HEK293 (cell line): Measurements from ENCODE around the gene TPST2.

Experiments used
- PRDM10 ChIP-seq: fragments of 450-650 bp; formaldehyde crosslinking; IDR thresholded peaks from 2 replicates; pipeline ENCODE4 v1.5.1; 2016; ENCODE audit warnings: missing biosample characterization, missing genetic modification characterization
- YY1 ChIP-seq: fragments of 450-650 bp; formaldehyde crosslinking; IDR thresholded peaks from 2 replicates; pipeline ENCODE4 v1.5.1; 2018; ENCODE audit warnings: missing biosample characterization, missing genetic modification characterization
- ZBTB1 ChIP-seq: fragments of 450-650 bp; formaldehyde crosslinking; IDR thresholded peaks from 2 replicates; pipeline ENCODE4 v1.5.1; 2016; ENCODE audit warnings: missing biosample characterization, missing genetic modification characterization
- ZFP41 ChIP-seq: fragments of 450-650 bp; formaldehyde crosslinking; IDR thresholded peaks from 2 replicates; pipeline ENCODE4 v1.5.1; 2016; ENCODE audit warnings: missing biosample characterization, missing genetic modification characterization, borderline replicate concordance
- ZNF138 ChIP-seq: fragments of 450-650 bp; formaldehyde crosslinking; IDR thresholded peaks from 2 replicates; pipeline ENCODE4 v1.5.1; 2016; ENCODE audit warnings: missing biosample characterization, missing genetic modification characterization, borderline replicate concordance
- ZNF404 ChIP-seq: fragments of 450-650 bp; formaldehyde crosslinking; IDR thresholded peaks from 2 replicates; pipeline ENCODE4 v1.5.1; 2017; ENCODE audit warnings: missing biosample characterization, missing genetic modification characterization
- ZNF473 ChIP-seq: fragments of 450-650 bp; formaldehyde crosslinking; IDR thresholded peaks from 2 replicates; pipeline ENCODE4 v1.5.1; 2017; ENCODE audit warnings: missing biosample characterization, missing genetic modification characterization
- ZNF529 ChIP-seq: fragments of 450-650 bp; formaldehyde crosslinking; IDR thresholded peaks from 2 replicates; pipeline ENCODE4 v1.5.1; 2017; ENCODE audit warnings: missing genetic modification characterization, missing biosample characterization; ENCODE audit not compliant: insufficient replicate concordance
- ZNF629 ChIP-seq: fragments of 450-650 bp; formaldehyde crosslinking; IDR thresholded peaks from 2 replicates; pipeline ENCODE4 v1.5.1; 2017; ENCODE audit warnings: missing biosample characterization, missing genetic modification characterization
- TF ChIP-seq, protein P1 (sequence below): fragments of 450-650 bp; formaldehyde crosslinking; IDR thresholded peaks from 2 replicates; pipeline ENCODE4 v1.5.1; 2016; ENCODE audit warnings: missing biosample characterization, missing genetic modification characterization
- TF ChIP-seq, protein P2 (sequence below): fragments of 450-650 bp; formaldehyde crosslinking; IDR thresholded peaks from 2 replicates; pipeline ENCODE4 v1.5.1; 2016; ENCODE audit warnings: missing biosample characterization, missing genetic modification characterization

- TF ChIP-seq, protein P1, sequence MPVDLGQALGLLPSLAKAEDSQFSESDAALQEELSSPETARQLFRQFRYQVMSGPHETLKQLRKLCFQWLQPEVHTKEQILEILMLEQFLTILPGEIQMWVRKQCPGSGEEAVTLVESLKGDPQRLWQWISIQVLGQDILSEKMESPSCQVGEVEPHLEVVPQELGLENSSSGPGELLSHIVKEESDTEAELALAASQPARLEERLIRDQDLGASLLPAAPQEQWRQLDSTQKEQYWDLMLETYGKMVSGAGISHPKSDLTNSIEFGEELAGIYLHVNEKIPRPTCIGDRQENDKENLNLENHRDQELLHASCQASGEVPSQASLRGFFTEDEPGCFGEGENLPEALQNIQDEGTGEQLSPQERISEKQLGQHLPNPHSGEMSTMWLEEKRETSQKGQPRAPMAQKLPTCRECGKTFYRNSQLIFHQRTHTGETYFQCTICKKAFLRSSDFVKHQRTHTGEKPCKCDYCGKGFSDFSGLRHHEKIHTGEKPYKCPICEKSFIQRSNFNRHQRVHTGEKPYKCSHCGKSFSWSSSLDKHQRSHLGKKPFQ (tag by site-specific recombination) = no peak
- TF ChIP-seq ZNF629 (no peak), ZBTB1 (tag by site-specific recombination) (no peak), YY1 (tag by site-specific recombination) (no peak), ZNF473 (tag by site-specific recombination) (no peak), ZNF138 (tag by site-specific recombination) (no peak), ZFP41 (tag by site-specific recombination) (no peak), ZNF529 (tag by site-specific recombination) (no peak), PRDM10 (tag by site-specific recombination) (no peak), ZNF404 (tag by site-specific recombination) (no peak)
- TF ChIP-seq, protein P2, sequence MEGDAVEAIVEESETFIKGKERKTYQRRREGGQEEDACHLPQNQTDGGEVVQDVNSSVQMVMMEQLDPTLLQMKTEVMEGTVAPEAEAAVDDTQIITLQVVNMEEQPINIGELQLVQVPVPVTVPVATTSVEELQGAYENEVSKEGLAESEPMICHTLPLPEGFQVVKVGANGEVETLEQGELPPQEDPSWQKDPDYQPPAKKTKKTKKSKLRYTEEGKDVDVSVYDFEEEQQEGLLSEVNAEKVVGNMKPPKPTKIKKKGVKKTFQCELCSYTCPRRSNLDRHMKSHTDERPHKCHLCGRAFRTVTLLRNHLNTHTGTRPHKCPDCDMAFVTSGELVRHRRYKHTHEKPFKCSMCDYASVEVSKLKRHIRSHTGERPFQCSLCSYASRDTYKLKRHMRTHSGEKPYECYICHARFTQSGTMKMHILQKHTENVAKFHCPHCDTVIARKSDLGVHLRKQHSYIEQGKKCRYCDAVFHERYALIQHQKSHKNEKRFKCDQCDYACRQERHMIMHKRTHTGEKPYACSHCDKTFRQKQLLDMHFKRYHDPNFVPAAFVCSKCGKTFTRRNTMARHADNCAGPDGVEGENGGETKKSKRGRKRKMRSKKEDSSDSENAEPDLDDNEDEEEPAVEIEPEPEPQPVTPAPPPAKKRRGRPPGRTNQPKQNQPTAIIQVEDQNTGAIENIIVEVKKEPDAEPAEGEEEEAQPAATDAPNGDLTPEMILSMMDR = no peak
These were observed 65.1 kb downstream of the TPST2 start for GRCh38 chr22:26524870-26525269.
